Activated CD4-positive, alpha-beta T cell treated with anti-CD3 and anti-CD28 coated beads for 4 hours (primary cell): ENCODE measurements around the gene GSTT2B.
"Not testable (repeated sequence)": the region's sequence is repeated elsewhere in the genome, so short reads cannot be mapped to it uniquely, and the experiment has no call there.

Source experiments
- DNase-seq, 2 donors: peaks; one replicate each; pipeline ENCODE4 v3.0.0-alpha.2; 2020

Gene GSTT2B

DNA sequence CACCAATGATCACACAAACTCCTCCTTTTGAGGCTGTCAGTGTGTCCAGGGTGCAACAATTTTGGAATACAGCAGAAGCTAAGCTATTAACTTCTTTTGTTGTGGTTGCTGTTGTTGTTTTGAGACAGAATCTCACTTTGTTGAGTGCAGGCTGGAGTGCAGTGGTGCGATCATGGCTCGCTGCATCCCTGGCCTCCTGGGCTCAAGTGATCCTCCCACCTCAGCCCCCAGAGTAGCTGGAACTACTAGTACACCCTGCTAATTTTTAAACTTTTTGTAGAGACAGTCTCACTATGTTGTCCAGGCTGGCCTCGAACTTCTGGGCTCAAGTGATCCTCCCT is 22.0 kb downstream of the GSTT2B start:
- DNase-seq: no peak

GRCh38 chr22:23938328-23939016 is 22.5 kb downstream of the GSTT2B start:
- DNase-seq: no peak

DNA sequence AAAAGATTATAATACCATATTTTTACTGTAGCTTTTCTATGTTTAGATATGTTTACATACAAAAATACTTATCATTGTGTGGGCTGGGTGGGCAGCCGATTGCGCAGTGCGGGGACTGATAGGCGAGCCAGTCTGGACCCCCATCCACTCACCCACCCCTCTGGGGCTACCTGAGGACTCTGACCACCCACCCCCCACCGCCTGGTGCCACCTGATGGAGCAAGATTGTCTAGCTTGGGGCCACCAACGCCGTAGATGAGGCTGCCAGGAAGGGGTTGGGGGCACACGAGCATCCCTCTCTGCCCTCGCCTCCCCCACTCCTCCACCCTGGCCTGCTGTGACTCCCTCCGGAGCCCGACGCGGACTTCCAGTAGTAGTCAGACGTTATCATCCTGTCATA is 34.4 kb downstream of the GSTT2B start:
- no peak for DNase-seq

DNA sequence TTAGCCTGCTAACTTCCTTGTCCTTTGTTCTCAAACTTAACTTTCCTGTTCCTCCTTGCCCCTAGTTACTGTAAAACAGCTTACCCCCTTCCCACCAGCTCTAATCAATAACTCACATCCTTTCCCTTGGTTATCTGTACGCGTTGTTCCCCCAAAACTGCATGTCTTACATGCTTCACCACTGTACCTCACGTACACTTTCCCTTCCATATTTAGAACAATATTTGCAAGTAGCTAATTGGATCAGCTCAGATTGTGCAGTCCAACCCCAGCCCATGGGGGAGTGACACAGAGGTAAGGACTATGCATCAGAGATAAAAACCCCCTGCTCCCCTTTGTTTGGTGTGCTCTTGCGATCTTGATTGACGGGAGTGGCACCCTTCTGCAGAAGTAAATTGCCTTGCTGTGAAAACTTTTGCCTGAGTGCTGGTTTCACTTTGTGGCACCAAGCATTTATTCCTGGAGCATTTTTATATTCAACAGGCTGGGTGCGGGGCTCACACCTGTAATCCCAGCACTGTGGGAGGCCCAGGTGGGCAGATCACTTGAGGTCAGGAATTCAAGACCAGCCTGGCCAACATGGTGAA is 35.9 kb downstream of the GSTT2B start:
- no peak for DNase-seq

DNA sequence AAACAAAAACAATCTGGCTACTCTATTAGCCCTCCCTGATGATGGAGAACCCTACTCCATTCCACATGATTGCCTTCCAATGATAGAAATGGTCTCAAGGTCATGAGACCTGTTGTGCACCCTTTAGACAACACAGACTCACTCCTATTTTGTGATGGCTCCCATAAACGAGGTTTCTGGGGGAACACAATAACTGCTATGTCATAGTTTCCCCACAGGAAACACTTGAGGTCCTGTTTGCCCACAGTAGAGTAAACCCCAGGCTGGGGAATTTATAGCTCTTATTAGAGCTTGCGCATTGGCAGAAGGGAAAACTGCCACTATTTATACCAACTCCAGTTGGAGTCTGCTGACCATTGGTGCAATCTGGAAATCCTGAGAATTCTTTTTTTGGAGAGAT is 38.1 kb downstream of the GSTT2B start:
- no peak for DNase-seq

GRCh38 chr22:23921586-23922201 is 39.3 kb downstream of the GSTT2B start:
- DNase-seq: not testable (repeated sequence)

- DNase-seq: not testable (repeated sequence)
Measured at GRCh38 chr22:23920267-23920611, 40.8 kb downstream of the GSTT2B start.

DNA sequence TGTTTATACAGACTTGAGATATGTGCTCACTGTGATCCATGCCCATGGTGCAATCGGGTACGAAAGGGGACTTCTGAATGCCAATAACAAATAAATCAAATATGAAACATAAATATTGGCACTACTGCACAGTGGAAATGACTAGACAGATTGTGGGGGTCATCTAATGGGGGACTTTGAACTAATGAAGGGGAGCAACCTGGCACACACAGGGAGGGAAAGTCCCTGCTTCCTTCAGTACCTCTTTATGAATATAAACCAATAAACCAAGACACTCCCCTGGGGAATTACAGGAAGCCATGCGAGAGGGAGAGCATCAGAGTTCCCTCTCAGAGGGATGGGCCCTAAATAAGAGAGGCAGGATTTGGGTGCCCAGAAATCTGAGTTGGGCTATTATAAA is 45.7 kb downstream of the GSTT2B start:
- no peak for DNase-seq

- DNase-seq: peak; percentile 99 to 100
Measured at GRCh38 chr22:23913661-23914353, 47.2 kb downstream of the GSTT2B start.

- DNase-seq: no peak
Measured at GRCh38 chr22:23913306-23913660, 47.7 kb downstream of the GSTT2B start.

DNA sequence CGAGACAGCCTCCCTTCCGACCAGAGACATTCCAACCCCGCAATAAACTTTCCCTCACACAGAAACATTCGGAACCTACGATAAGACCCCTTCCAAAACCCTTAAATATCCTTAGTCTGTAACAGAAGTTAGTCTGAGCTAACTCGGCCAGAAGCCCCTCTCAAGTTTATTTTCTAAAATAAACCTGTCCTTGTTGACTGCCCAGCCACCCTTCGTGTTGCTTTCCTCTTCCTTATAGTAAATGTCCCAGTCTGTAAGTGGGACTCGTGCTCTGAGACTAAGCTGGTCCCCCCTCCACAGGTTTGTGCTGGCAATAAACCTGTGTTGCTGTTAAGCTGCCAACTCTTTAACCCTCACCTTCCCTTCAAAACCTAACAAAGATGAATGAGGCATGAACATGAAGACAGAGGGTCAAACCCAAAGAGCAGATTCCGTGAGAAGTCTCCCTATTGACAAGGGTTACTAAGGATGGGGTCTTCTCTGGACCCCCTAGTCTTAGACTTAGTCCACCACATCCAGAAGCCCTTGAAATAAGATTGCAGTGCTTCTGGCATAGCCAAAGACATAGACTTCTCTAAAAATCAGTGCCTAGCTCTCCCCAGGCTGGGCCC is 48.6 kb downstream of the GSTT2B start:
- DNase-seq: no peak

- DNase-seq: no peak
Measured at GRCh38 chr22:23911318-23911980, 49.5 kb downstream of the GSTT2B start.

- DNase-seq: no peak
Measured at GRCh38 chr22:23910496-23911190, 50.4 kb downstream of the GSTT2B start.

DNA sequence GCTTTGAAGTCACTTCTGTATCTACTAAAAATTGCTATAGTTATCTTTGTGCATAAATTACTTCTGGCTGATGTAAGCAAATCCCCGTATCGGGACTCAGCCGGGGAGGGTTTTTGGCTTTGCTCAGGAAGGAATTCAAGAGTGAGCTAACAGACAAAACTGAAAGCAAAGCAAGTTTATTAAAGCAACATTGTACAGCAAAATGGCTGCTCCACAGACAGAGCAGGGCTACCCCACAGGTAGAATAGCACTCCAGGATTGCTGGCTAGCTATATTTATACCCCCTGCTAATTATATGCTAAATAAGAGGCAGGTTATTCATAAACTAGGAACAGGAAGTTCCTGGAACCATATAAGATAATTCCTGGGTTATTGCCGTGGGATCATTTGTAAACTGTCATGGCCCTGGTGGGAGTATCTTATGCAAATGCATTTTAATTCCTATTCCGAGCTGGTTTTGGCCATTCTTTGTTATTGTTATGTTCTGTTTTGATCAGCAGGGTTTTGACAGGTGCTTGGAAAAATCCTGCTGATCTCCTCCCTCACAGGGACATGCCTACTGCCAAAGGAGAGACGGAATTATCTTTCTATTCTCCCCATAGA is 51.6 kb downstream of the GSTT2B start:
- no peak for DNase-seq

DNA sequence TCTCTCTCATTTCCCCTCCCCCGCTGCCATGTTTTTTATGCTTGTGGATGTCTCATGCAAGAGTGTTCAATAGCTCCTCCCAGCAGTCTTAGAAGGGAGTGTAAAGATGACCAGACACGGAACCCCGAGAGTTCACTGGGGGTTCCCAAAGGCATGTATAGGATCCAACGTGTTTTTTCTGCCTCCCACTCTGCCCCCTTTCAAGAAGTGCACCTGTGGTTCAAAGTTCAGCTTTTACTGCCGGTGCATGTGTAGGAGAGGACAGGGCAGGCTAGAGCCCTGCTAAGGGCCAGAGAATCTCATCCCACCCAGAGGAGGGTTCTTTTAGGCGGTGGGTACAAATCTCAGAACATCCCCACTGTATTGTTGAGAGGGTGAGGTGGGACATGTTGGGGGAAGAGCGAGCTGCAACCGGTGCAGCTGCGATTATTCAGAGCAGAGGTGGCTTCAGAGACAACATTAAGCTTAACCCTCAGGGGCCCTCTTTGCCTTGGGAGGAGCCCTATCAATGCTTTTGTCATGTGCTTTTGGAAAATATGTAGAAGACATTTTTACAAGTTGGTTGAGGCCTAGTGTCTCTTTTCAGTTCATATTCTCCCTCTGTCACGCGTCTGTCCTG is 52.3 kb downstream of the GSTT2B start:
- DNase-seq: no peak

DNA sequence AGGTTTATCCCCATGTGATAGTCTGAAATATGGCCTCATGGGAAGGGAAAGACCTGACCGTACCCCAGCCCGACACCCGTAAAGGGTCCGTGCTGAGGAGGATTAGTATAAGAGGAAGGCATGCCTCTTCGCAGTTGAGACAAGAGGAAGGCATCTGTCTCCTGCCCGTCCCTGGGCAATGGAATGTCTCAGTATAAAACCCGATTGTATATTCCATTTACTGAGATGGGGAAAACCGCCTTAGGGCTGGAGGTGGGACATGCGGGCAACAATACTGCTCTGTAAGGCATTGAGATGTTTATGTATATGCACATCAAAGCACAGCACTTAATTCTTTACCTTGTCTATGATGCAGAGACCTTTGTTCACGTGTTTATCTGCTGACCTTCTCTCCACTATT is 53.6 kb downstream of the GSTT2B start:
- not testable (repeated sequence) for DNase-seq
